GM19099 (cell line): ENCODE data around the gene AHRR.

Source experiments
- POLR2A ChIP-seq: IDR thresholded peaks from 3 replicates; pipeline ENCODE4 v1.6.1; 2011; ENCODE audit warnings: low read depth; ENCODE audit not compliant: insufficient read length; ENCODE audit errors: extremely low read depth

The AHRR gene

GRCh38 chr5:345404-346195 lies 24.1 kb downstream of the AHRR start:
- TF ChIP-seq POLR2A = no peak

GRCh38 chr5:346229-346935 lies 24.9 kb downstream of the AHRR start:
- no peak for TF ChIP-seq POLR2A

- no peak for TF ChIP-seq POLR2A
Measured at GRCh38 chr5:347712-348284, 26.3 kb downstream of the AHRR start.

GRCh38 chr5:348726-349125 lies 27.2 kb downstream of the AHRR start:
- no peak for TF ChIP-seq POLR2A

- no peak for TF ChIP-seq POLR2A
Measured at GRCh38 chr5:350355-350754, 28.8 kb downstream of the AHRR start.

GRCh38 chr5:351084-351920 lies 29.8 kb downstream of the AHRR start:
- TF ChIP-seq POLR2A = no peak

- no peak for TF ChIP-seq POLR2A
Measured at GRCh38 chr5:351921-352245, 30.4 kb downstream of the AHRR start.

GRCh38 chr5:352639-353611 lies 31.4 kb downstream of the AHRR start:
- no peak for TF ChIP-seq POLR2A

GRCh38 chr5:353612-354580 lies 32.4 kb downstream of the AHRR start:
- TF ChIP-seq POLR2A = no peak

- no peak for TF ChIP-seq POLR2A
Measured at GRCh38 chr5:354581-355378, 33.3 kb downstream of the AHRR start.

- TF ChIP-seq POLR2A = no peak
Measured at GRCh38 chr5:355379-355935, 33.9 kb downstream of the AHRR start.

GRCh38 chr5:355958-356357 lies 34.4 kb downstream of the AHRR start:
- TF ChIP-seq POLR2A = no peak
